Measurements from ENCODE around the gene ZNF691. TPM values are rescaled to one million over a fixed set of nuclear protein-coding genes. Genes with fewer than 3 reads are reported as not detected.

The ZNF691 gene, protein sequence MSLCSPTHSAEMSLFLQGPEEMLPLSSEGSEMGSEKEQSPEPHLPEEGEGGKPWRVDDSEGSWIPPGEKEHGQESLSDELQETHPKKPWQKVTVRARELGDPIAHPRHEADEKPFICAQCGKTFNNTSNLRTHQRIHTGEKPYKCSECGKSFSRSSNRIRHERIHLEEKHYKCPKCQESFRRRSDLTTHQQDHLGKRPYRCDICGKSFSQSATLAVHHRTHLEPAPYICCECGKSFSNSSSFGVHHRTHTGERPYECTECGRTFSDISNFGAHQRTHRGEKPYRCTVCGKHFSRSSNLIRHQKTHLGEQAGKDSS
- 6.6 and 7.4 TPM in 2 replicates for total RNA-seq
- 6.9 TPM in 2 replicates for polyA plus RNA-seq
- polyA plus RNA-seq (2011; cell fraction: cytosol; rRNA removed), result 5.3 and 5.8 TPM in 2 replicates
- 12.5 and 14.5 TPM in 2 replicates for polyA plus RNA-seq (2011; cell fraction: nucleus; rRNA removed)
- 5.0 and 5.1 TPM in 2 replicates for polyA plus RNA-seq (2012)
- polyA minus RNA-seq, result 2.4 and 3.2 TPM in 2 replicates
- polyA minus RNA-seq (2011; cell fraction: cytosol; rRNA and poly(A)+ RNA removed), result 2.7 TPM
- polyA minus RNA-seq (2011; cell fraction: nucleus; rRNA and poly(A)+ RNA removed), result 3.5 TPM in 2 replicates
- percentile 65 among the genes with signal in this experiment for Bru-seq, nascent RNA
- BruChase-seq, experiment 1, labeled RNA remaining after a 6-hour chase, result percentile 59 among the genes with signal in this experiment
- BruChase-seq, experiment 2, labeled RNA remaining after a 2-hour chase, result percentile 58 among the genes with signal in this experiment
- long read RNA-seq, transcript ZNF691-206 (2 exons, 1,577 nt), result major isoform, 7 of 20 reads
- long read RNA-seq, transcript ZNF691-201 (4 exons, 1,910 nt), result minor isoform, 6 of 20 reads
- long read RNA-seq, partial matches to known transcripts, result 0 of 20 reads
- long read RNA-seq, other reads (novel, unspliced or antisense), result 5 of 20 reads

DNA sequence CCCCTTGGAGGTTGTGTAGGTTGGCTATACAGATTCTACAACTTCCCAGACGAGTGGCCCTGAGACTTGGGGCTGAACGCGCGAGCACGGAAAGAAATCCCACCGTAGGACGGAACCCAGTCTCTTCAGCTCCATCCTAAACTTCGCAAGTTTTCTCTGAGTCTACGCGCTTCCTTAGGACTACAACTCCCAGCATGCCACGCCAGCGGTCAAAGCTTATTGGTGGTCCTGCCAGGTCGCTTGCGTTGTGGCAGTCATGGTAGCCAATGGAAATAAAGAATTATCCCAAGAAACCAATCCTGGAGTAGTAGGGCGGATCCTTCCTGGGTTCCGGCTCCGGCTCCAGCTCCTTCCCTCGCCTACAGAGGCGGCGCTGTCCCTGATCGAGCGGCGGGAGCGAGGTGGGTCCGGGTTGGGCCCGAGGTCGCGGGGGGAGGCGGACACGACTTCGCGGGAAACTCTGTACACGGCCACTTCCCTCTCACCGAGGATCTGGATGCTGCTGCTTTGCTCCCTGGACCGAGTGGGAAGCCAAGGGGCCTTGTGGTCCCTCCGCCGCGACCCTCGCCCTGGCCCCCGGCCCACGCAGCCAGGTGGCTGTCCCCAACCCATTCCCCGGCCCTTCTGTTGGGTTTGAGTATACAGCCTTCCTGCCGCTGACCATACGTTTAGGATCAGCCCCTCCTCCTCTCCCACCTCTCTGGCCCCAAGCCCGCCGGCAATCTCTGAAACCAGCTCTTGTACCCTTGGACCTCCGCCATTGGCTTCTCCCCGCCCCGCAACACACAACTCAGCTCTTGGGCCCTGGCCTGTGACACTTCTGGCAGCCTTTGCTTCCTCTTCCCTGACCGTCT, at the start of gene ZNF691:
ZNF691 (plus strand) TSS at position 357 of the 854 bp plus-strand sequence. CDS start 3,046 bp downstream, outside the sequence.
- Histone ChIP-seq H3K36me3 (ENCODE audit: control insufficient read depth in 2 of 2, extremely low read depth in 1 of 2, insufficient read depth in 2 of 2, low read length in 2 of 2) (peaks cover 0 to 13% of the 10 kb centered on the region in 2 experiments), H3K27me3 (ENCODE audit: control insufficient read depth in 2 of 2, insufficient read depth in 2 of 2, low read length in 2 of 2) (no peaks in the 10 kb centered on the region), H3K79me2 (ENCODE audit: control insufficient read depth, insufficient read depth, low read length) (peaks cover 5% of the 10 kb centered on the region), H3K4me3 (replicated peaks in 1 of 3; ENCODE audit: insufficient read depth in 1 of 3, low read depth in 1 of 3, low read length in 3 of 3) (peak within 1 kb of the TSS; percentile 61 to 84 (median 75)), H3K9me3 (replicated peaks; ENCODE audit: control insufficient read depth, insufficient read depth, low read length) (no peaks in the 10 kb centered on the region), H3K27ac (ENCODE audit: insufficient read depth, low read depth, low read length) (no peak within 1 kb of the TSS), H3K9me1 (replicated peaks; ENCODE audit: control insufficient read depth, extremely low read depth, insufficient read depth, low read length) (no peaks in the 10 kb centered on the region), H3K4me2 (ENCODE audit: insufficient read depth, low read length) (peak within 1 kb of the TSS; percentile 84), H2AFZ (ENCODE audit: low read depth, low read length) (peak within 1 kb of the TSS; percentile 92), H3K9ac (replicated peaks; ENCODE audit: extremely low read depth, insufficient read depth, low read length) (peak within 1 kb of the TSS; percentile 57), H4K20me1 (replicated peaks; ENCODE audit: control insufficient read depth, extremely low read depth, insufficient read depth, low read length) (no peaks in the 10 kb centered on the region), H3K4me1 (ENCODE audit: control insufficient read depth, extremely low read depth, insufficient read depth, low read length) (peaks cover 12% of the 10 kb centered on the region)
- CTCF ChIA-PET, result interaction anchor here (0.6 to 2.5 kb wide), 23 partner anchors 8 to 502 kb away, joined by 3 to 21 read pairs (median 5); partner anchors contain the start of genes C1orf50, ERMAP, P3H1 and SVBP
- POLR2A ChIA-PET, result interaction anchor here (0.6 to 1.9 kb wide), 3 partner anchors 29 to 267 kb away, joined by 5 to 6 read pairs (median 5); partner anchors contain the start of genes C1orf50, P3H1 and SVBP
- intact Hi-C loops (cut with micrococcal nuclease) (loop anchor here (2.0 kb wide), 1 partner anchor 30 kb away; the partner anchor contains the start of genes ERMAP and SVBP), dilution Hi-C loops (cut with MboI; ENCODE audit: extremely low pct_ligation_motif_present, low sequenced_read_pairs) (no loop called here)
- FAIRE-seq, result peak; percentile 98
- peak; percentile 99 for DNase-seq (ENCODE audit: low read depth, low spot score)
- no peak for TF ChIP-seq GATA2 (IDR thresholded peaks at IDR 0.05; ENCODE audit: insufficient read depth, insufficient read length, low read depth, low read length)
- TF ChIP-seq, protein P1, sequence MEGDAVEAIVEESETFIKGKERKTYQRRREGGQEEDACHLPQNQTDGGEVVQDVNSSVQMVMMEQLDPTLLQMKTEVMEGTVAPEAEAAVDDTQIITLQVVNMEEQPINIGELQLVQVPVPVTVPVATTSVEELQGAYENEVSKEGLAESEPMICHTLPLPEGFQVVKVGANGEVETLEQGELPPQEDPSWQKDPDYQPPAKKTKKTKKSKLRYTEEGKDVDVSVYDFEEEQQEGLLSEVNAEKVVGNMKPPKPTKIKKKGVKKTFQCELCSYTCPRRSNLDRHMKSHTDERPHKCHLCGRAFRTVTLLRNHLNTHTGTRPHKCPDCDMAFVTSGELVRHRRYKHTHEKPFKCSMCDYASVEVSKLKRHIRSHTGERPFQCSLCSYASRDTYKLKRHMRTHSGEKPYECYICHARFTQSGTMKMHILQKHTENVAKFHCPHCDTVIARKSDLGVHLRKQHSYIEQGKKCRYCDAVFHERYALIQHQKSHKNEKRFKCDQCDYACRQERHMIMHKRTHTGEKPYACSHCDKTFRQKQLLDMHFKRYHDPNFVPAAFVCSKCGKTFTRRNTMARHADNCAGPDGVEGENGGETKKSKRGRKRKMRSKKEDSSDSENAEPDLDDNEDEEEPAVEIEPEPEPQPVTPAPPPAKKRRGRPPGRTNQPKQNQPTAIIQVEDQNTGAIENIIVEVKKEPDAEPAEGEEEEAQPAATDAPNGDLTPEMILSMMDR (IDR thresholded peaks at IDR 0.05; ENCODE audit: extremely low read depth in 1 of 2, insufficient read depth in 1 of 2, low read depth in 1 of 2, low read length in 2 of 2), result peak in 1 of 2 donors; percentile 44
- TF ChIP-seq, protein P2, sequence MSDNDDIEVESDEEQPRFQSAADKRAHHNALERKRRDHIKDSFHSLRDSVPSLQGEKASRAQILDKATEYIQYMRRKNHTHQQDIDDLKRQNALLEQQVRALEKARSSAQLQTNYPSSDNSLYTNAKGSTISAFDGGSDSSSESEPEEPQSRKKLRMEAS (IDR thresholded peaks at IDR 0.05; ENCODE audit: insufficient read depth, insufficient read length), result no peak
- TF ChIP-seq JUN (IDR thresholded peaks at IDR 0.05; ENCODE audit: borderline replicate concordance, insufficient read depth, insufficient read length, low read depth), result no peak
- TF ChIP-seq POLR2AphosphoS5 (IDR thresholded peaks at IDR 0.05; ENCODE audit: insufficient read depth, low read depth, low read length), result no peak
- TF ChIP-seq POLR2A (IDR thresholded peaks at IDR 0.05; ENCODE audit: low read depth, low read length), result peak; percentile 78
- TF ChIP-seq FOS (IDR thresholded peaks at IDR 0.05; ENCODE audit: borderline replicate concordance, insufficient read depth, low read length), result no peak
- no peak for TF ChIP-seq EZH2 (IDR thresholded peaks at IDR 0.05; ENCODE audit: borderline replicate concordance, low read depth, low read length, severe bottlenecking)
- no peak for TF ChIP-seq MYC (IDR thresholded peaks at IDR 0.05; ENCODE audit: low read depth, low read length)
- BruUV-seq (replicated peaks), result no TSS peak

Measured in endothelial cell of umbilical vein (primary cell).